ENCODE measurements around the gene C2CD3.

The C2CD3 gene, protein sequence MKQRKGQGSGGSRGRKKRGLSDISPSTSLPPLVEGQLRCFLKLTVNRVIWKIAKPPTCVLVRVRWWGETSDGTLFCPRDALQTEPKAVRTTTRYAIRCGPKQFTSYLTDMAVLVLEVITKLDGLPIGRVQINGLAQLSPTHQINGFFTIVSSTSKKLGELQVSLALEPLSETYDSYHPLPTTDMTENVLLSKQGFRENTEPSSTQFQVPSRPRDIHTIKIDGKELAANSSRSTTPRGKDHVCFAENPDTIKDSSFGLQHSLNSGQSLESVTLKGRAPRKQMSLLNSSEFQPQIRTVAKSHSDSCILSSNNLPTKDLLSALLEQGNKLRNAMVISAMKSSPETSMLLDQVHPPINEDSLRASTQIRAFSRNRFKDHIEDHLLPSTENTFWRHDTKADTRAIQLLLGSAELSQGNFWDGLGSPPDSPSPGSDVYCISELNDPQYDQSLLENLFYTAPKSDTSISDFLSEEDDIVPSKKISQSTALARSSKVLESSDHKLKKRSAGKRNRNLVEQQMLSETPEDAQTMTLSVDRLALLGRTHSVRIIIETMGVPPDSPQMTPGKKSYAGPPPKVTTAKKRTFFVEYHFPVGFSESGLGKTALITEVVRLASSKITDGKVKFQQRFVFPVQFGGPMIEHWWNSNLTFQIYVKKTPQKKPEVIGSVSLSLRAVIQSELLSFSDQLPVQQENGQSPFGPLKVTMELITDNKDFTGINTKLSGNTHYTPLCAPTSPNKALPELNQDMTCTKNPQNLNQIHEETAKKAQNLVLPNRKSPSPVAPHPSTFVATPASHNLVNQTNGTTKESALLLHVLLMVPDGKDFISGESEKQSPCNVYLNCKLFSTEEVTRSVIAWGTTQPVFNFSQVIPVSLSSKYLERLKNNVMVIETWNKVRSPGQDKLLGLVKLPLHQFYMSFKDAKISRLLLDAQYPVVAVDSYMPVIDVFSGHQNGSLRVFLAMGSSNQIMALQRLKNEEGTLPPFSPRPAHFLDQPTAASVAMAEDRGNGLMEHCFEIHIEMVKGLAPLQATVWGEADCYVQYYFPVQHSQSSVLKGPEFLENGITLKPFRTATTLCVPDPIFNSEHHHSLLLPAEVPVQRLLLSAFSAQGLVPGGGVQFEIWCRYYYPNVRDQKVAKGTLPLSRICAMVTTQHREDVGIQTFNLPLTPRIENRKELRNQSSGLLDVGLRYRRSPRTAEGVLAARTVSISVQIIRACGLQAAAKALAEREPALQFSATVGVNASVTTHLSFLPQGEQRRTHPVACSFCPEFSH (N-terminal part only)

DNA sequence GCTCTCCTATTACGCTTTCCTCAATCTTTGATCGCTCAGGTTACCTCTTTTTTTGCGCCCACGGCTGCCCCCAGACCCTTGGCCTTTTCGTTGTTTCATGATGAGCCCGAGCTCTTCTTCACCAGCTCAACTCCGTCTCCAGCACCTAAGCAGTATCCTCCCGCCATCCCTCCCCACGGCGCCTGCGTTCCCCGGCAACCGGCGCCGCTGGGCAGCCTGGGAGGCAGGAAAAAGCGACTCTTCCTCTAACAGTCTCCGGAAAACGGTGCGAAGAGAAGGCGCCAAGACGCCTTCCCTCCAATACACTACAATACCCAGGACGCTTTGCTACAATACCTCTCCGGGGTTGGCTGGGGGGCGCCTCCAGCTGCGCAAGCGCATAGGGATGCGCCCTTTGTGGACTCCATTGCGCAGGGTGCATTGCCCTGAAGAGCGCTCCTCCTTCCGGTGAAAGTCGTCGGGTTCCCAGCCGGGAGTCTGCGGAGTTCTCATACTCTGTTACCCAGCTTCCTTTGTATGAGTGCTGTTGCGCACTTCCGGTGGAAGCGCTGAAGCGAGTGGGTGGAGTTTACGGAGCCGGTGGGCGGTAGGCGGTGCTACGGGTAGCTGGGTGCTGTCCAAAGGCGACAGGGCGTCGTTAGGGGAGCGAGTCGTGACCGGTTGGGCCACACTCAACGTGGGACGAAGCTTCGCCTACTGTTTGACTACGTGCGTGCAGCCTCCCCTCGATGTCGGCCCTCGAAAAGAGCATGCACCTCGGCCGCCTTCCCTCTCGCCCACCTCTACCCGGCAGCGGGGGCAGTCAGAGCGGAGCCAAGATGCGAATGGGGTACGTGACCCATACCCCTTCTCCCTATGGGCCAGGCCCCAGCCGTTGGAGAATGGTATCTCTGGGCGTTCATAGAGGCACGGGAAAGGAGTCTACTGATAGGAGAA, at the start of gene C2CD3, which contains the start of gene PPME1:
Gene C2CD3, minus strand, starts transcription at position 309 of the 936 bp plus-strand sequence. Its CDS starts 210 bp downstream, at position 99.
Gene PPME1, plus strand, starts transcription at position 596 of the 936 bp plus-strand sequence. Its CDS starts 133 bp downstream, at position 729.
- DNase-seq (ENCODE audit: low read depth), result peak; percentile 99

DNA sequence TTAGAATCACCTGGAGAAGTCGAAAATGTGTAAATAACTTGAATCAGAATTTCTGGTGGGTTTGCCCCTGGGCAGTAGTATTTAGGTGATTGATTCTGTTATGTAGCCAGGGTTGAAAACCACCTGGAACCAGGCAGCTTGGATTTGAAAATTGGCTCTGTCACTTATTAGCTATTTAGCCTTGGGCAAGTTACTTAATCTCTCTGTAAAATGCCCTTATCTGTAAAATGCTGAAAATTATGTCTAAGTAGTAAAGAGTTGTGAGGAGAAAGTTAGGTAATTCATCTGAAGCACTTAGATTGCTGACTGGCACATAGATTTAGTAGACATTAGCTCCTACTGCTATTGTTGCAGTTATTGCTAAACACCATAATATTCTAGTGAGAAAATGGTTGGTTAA, 49.6 kb upstream of the C2CD3 start:
- DNase-seq (ENCODE audit: low read depth), result no peak

DNA sequence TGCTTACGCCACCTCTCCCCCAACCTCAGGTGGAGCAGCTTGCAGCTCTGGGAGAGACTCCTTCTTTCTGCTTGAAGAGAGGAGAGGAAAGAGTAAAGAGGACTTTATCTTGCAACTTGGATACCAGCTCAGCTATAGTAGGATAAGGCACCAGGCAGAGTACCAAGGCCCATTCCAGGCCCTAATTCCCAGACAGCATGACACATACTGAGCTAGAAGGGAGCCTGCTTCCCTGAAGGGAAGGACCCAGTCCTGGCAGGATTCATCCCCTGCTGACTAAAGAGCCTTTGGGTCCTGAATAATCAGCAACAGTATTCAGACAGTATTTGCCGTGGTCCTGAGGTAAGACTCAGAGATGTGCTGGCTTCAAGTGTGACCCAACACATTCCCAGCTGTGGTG, 41.7 kb upstream of the C2CD3 start:
- no peak for DNase-seq (ENCODE audit: low read depth)

DNA sequence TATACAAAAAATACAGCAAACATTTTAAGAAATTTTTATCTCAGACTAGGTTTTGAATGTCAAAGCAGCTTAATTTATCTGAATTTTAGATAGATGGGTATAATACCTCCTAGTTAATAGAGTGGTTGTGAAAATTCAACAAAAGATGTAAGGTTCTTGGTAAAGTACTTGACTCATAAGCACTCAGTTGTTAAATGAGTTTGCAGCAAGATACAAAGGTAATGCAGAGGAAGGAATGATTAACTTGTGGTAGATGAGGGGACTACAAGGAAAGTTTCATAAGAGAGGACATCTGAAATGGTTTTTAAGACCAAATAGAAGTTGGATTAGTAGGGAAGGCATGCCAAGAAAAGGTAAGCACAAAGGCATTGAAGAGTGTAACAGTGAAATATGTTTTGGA, 37.7 kb upstream of the C2CD3 start:
- DNase-seq (ENCODE audit: low read depth), result no peak

DNA sequence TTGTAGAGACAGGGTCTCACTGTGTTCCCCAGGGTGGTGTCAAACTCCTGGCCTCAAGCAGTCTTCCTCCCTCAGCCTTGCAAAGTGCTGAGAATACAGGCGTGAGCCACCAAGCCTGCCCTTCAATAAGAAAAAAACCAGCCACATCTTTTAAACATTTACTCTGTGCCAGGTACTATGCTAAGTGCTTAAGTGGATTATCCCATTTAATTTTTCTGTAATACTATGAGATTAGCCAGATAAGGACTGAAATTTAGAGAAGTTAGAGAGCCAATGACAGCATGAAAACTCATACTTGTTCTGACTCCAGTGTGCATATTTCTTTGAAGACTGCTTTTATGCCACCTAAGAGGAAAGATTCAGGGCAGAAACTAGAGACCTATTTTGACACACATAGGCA, 35.9 kb upstream of the C2CD3 start:
- DNase-seq (ENCODE audit: low read depth), result no peak

DNA sequence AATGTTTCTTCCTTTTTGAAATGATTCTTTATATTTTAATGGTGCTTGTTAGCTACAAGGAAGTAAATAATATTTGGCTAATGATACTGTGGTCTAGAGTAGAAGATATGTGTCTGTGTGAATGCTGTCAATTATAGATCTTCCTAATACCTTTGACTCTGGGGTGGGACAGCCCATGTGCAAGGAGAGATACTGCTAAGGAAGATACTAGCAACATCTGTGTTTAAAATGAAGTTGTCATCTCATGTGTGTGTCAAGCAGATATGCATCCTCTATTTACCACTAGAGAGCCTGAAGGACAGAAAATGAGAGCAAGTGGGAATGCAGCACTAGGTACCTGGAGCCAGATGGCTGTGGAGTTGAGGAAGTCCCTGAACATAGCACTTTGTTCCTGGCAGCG, 34.4 kb upstream of the C2CD3 start:
- no peak for DNase-seq (ENCODE audit: low read depth)

DNA sequence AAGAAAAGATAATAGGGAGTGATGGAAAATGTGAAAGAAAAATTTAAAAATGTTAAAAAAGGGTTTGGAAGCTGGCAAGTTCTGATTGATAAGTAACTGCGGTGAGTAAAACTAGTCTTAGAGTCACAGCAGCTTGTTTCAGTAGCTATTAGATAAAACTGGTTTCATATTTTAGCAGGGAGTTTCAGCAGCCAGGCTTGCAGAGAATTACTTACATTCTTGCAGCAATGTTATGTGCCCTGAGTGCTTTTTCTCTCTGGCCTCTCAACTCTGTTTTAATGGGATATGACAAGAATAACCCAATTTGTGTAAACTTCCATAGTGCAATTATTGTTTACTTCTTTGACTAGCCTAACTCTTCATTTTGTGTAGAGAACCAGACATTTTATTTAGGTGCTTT, 33.9 kb upstream of the C2CD3 start:
- DNase-seq (ENCODE audit: low read depth), result no peak

DNA sequence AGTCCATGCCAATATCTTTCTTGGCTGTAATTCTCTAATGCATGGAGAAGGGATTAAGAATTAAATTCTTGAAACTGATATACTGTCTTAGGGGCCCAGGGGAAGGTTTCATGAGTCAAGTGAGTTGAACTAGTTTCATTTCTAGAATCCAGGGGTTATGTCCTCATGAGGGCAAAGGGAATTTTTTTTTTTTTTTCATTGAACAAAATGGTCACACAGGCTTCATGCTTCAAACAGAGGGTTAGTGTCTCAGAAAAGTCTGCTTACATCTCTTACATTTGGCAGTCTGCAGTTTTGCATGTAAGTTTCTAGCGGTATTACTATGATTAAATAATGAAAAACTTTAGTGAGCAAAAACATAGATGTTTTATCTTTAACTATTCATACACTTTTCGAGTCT, 33.2 kb upstream of the C2CD3 start:
- no peak for DNase-seq (ENCODE audit: low read depth)

DNA sequence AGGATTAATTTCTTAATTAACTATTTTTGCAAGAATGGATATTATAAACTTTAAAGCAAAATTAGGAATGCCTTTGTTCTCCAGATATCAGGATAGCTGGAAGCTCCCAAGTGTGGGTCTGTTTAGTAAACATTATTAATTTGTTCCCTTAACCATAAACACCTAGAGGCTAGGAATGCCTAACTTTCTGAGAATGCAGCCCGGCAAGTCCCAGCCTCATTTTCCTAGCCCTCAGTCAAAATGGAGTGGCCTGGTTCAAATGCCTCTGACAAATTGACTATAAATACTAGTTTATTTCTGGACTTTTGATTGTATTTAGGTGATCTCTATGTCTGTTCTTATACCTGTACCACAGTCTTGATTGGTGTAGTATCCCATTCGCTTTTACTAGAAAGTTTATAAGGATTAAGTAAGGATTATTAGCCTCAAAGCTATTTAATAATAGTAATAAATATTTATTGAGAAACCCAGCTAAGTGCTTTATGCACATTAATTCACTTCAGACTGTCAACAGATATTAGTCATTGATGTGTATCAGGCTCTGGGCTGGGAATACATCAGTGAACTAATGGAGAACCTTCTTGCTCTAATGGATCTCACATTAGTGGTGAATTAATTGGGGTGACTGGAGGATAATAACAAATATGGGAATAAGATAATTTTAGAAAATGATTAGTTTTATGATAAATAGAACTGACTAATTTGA, 26.1 kb upstream of the C2CD3 start:
- DNase-seq (ENCODE audit: low read depth), result no peak

DNA sequence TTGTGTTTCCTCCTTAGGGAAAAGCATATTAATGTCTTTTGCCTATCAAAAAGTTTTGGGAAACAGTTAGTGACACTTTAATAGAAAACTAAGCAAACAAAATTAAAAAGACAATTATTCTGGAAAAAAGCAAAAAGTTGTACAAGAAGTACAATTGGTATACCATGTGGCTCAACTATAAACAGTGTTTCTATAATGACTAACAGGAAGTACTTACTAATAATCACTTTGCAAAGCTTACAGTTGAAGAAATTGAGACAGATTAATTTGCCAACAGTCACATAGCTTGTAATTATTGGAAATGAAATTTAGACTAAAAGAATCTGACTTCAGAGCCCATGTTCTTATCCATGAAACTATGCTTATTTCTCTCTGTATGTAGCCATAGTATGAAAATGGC, 25.0 kb upstream of the C2CD3 start:
- no peak for DNase-seq (ENCODE audit: low read depth)

DNA sequence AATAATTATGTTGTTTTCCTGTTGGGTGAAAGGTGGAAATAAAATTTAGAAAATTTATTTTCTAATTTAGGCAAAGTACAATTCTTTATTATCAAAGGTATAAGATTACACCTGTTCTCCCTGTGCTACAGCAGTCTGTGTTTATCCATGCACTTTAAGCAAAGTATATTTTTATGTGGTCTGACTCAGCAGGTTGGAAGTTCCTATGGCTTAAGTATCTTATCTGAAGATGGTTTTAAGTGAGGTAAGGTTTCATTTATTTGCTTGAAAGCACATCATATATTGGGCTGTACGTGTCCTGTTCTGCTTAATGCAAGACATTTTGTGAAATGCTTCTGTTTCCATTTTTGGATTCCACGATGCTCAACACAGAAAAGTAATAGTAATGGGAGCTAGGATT, 14.9 kb upstream of the C2CD3 start:
- DNase-seq (ENCODE audit: low read depth), result no peak

DNA sequence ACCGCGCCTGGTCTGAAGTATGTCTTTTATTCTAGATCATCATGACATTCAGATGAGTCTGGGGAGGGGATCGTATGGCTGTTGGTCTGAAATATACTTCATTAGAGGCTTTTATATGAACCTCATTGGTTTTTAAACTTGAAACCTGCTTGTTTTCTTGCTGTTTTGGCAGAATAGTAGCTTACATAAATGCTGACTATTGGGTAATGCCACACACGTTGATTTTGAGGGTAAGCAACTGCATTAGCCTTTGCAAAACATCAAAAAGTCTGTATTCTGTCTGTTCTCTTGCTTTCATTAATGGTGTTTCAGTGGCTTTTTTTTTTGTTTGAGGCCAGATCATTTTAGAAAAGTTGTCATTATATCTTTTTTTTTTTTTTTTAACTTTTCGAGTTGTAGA, 14.5 kb upstream of the C2CD3 start:
- DNase-seq (ENCODE audit: low read depth), result peak; percentile 20

DNA sequence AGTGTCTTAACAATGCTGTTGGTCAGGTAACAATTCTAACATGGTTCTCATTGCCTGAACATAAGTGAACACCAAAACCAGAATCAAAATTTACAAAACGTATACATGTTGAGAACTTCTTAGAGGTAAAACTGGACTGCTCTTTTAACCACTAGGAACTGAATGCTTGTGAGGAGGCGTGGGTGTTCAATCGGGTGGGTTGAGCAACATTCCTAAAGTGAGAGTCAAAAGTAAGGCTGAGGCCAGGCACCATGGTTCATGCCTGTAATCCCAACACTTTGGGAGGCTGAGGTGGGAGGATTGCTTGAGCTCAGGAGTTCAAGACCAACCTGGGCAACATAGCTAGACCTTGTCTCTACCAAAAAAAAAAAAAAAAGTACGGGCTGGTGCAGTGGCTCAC, 11.8 kb upstream of the C2CD3 start:
- no peak for DNase-seq (ENCODE audit: low read depth)

DNA sequence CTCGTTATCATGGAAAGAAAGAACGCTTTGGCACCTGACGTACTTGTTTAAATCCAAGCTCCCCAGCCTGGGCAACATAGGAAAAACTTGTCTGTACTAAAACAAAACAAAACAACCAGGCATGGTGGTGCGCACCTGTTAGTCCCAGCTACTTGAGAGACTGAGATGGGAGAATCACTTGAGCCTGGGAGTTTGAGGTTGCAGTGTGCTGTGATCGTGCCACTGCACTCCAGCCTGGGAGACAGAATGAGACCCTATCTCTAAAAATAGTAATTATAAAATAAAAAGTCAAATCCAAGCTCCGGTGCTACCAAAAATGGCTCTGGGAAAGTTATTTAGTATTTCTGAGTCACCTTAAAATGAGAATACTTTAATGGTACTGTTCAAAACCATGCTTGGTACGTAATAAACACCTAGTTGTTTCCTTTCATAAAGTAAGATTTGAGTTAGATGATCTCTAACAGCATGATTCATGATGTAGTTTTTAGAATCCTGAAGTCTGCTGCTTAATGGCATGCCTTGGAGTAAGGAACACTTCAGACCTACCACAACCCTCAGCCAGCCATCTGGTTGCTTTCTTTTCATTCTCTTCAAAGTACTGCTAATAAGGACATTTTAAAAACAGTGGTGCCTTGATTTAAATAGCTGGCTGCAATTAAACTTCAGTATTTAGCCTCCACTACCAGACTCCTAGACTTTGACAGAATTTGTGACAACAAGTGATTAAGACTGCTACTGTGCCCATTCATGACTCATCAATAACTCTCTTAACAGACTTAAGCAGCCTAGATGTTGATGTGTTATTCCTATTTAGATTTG, 8.6 kb upstream of the C2CD3 start:
- no peak for DNase-seq (ENCODE audit: low read depth)

DNA sequence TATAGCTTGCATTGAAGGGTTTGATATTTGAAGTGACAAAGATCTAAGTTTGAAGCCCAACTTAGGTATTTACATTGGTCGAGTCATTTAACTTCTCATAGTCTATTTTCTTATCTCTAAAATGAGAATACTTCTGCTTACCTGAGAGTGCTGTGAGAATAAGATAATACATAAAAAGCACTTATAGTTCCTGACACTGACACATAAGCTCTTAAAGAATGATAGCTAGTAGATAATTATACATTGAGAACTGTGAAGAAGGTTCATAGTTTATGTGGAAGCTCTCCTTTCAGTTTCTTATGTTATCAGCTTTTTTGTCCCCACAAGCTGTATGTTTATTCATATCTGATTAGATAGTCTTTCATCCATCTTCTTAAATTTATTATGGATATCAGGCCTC, 5.1 kb upstream of the C2CD3 start:
- no peak for DNase-seq (ENCODE audit: low read depth)

DNA sequence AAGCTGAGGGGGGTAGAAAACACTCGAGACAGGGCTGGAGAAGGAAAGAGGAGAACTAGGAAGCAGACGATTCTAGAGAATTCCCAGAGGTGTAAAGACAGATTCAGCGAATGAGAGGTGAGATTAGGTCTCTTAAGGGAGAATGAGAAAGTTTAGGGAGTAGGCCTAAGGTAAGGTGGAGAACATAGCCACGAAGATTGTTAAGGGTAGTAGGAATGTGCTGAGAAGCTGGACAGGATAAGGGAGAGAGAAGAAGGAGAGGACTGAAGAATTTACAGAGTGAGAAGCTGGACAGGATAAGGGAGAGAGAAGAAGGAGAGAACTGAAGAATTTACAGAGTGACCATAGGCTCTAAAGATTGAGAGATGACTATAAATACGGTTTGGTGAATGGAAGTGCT, 1.2 kb upstream of the C2CD3 start:
- no peak for DNase-seq (ENCODE audit: low read depth)

DNA sequence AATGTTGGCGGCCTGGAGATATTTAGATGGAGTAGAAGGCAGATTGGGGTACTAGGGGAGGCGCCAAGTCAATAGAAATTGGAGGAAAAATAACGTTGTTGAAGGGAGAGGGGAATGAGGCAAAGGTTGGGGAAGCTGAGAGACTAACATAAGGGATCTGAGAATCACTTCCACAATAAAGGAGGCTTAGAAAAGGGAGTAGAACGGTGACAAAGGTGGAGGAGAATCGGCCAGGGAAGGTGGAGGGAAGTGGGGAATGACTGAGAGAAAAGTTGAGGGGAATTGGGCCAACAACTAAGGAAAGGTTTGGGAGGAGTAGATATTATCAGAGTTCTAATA, 797 bp upstream of the C2CD3 start:
- no peak for DNase-seq (ENCODE audit: low read depth)

DNA sequence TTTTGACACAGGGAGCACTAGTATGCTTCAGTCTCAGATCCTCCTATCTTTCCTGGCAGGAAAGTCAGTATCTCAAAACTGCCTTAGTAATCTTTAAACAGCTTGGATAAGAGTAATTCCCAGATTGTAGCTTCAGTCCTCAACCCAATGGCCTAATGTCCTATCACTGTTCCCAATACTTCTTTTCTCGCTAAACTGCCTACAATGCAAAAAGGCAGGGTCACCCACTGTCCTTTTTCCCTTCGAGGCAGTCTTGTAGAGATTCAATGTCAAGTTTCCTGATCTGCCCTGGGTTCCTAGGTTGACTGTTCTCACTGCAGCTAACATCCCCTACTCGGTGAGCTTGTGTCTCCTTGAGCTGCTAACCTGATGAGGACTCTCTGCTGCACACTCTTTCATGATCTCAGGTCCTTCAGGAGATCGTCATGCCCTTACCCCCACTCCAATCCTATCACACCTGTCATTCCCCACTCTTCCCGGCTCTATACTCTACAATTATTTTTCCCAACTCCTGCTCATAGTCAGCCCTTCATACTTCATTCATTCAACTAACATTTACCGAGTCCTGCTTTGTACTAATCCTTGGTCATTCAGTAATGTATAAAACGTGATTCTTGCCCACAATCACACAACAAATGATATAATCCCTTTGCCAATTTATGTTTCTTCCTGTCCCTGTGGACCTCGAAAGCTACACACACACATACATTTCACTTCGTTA, 904 bp downstream of the C2CD3 start:
- no peak for DNase-seq (ENCODE audit: low read depth)

DNA sequence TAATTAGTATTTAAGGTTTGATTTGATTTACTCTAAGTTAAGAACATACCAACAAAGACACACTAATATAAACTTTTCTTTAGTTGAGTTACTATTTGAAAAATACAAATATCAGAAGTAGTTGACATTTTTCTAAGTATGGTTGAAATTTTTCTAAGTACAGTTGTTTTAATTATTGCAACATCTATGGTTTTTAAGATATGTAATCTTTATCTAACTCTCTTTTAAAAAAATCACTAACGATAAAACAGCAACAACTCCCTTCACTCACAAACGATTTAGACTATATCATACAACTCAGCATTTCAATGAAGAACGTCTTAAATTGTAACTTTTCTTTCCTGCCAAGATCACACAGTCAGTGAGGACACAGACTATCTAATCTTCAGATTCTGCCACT, 2.0 kb downstream of the C2CD3 start:
- no peak for DNase-seq (ENCODE audit: low read depth)

All from fibroblast of gingiva (primary cell).